GM21723 (cell line): Measurements from ENCODE around the gene RTN3.
A peak's percentile ranks its signal among the peaks of the same experiment; 100 is the strongest.
"Not testable (repeated sequence)": the region's sequence is repeated elsewhere in the genome, so short reads cannot be mapped to it uniquely, and the experiment has no call there.

Experiments
- ATAC-seq: cut with Tn5 transposase; IDR thresholded peaks from one replicate; pipeline ENCODE4 v1.9.1; 2021; ENCODE audit warnings: mild to moderate bottlenecking, moderate library complexity; ENCODE audit not compliant: unreplicated experiment

RTN3 gene, protein sequence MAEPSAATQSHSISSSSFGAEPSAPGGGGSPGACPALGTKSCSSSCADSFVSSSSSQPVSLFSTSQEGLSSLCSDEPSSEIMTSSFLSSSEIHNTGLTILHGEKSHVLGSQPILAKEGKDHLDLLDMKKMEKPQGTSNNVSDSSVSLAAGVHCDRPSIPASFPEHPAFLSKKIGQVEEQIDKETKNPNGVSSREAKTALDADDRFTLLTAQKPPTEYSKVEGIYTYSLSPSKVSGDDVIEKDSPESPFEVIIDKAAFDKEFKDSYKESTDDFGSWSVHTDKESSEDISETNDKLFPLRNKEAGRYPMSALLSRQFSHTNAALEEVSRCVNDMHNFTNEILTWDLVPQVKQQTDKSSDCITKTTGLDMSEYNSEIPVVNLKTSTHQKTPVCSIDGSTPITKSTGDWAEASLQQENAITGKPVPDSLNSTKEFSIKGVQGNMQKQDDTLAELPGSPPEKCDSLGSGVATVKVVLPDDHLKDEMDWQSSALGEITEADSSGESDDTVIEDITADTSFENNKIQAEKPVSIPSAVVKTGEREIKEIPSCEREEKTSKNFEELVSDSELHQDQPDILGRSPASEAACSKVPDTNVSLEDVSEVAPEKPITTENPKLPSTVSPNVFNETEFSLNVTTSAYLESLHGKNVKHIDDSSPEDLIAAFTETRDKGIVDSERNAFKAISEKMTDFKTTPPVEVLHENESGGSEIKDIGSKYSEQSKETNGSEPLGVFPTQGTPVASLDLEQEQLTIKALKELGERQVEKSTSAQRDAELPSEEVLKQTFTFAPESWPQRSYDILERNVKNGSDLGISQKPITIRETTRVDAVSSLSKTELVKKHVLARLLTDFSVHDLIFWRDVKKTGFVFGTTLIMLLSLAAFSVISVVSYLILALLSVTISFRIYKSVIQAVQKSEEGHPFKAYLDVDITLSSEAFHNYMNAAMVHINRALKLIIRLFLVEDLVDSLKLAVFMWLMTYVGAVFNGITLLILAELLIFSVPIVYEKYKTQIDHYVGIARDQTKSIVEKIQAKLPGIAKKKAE

GRCh38 chr11:63681321-63682065 lies at the start of gene RTN3:
Gene RTN3, plus strand, starts transcription at chr11:63681500. Its CDS starts 137 bp downstream, at chr11:63681637.
- ATAC-seq: peak; percentile 83

GRCh38 chr11:63635762-63636465 lies 45.4 kb upstream of the RTN3 start:
- ATAC-seq: no peak

- ATAC-seq: not testable (repeated sequence)
Measured at GRCh38 chr11:63638436-63638835, 42.9 kb upstream of the RTN3 start.

DNA sequence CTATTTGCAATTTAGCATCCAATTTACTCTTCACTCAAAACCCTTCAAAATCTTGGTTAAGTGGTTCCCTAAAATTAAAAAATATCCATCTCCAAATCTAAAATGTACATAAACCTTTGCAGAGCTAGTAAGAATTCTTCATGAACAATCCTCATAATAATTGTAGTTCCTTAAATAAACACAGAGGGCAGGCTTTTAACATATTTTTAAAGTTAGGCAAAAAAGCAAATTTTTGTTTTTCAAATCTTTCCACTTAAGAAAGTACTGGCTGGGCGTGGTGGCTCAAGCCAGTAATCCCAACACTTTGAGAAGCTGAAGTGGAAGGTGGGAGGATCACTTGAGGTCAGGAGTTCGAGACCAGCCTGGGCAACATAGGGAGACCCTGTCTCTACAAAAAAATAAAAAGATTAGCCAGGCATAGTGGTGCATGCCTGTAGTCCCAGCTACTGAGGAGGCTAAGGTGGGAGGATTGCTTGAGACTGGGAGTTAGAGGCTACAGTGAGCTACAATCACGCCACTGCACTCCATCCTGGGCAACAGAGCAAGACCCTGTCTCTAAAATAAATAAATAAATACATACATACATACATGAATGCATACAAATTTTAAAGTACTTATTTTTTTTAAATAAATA lies 42.0 kb upstream of the RTN3 start:
- no peak for ATAC-seq

- no peak for ATAC-seq
Measured at GRCh38 chr11:63641727-63642126, 39.6 kb upstream of the RTN3 start.

DNA sequence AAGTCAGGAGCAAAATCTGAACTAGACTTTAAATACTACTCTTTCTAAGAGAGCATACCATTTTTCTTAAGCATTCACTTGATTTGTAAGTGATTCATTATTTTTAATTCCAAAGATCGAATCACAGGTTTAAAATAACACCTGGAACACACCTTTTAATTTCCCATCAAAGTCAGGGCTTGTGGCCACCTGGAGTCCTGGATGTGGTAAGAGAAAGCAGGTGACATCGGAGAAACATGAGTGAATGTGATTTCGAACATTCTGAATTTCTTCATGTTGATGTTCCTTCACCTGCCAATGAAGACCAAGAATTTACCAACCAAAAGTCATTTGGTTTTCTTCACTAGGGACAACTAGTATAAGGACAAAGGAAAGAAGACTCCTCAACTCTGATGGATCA lies 38.1 kb upstream of the RTN3 start:
- no peak for ATAC-seq

- no peak for ATAC-seq
Measured at GRCh38 chr11:63652671-63653070, 28.6 kb upstream of the RTN3 start.

DNA sequence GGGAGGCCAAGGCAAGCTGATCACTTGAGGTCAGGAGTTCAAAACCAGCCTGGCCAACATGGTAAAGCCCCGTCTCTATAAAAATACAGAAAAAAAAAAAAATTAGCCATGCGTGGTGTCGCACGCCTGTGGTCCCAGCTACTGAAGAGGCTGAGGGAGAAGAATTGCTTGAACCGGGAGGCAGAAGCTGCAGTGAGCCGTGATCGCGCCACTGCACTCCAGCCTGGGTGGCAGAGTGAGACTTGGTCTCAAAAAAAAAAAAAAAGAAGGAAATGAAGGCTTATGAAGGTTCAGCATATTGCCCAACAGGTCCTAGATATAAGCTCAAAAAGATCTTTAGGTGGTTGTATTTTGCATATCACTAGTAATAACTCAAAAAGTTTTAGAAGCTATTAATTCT lies 20.3 kb upstream of the RTN3 start:
- ATAC-seq: no peak

DNA sequence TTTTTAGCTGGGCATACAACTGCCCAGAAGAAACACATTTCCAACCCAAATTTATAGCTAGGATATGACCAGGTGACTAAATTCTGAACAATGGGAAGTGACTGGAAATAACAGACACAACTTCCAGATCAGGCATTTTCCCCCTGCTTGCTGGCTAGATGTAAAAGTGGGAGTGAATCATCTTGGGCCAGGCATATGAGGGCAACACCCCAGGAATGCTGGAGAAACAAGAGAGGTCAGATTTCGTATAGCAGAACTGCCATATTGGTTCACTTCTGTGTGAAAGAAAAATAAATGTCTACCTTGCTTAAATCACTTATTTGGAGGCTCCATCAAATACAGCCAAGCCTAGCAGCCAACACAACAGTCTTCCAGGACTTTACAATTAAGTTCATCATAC lies 17.5 kb upstream of the RTN3 start:
- ATAC-seq: no peak

GRCh38 chr11:63666874-63667273 lies 14.4 kb upstream of the RTN3 start:
- no peak for ATAC-seq

DNA sequence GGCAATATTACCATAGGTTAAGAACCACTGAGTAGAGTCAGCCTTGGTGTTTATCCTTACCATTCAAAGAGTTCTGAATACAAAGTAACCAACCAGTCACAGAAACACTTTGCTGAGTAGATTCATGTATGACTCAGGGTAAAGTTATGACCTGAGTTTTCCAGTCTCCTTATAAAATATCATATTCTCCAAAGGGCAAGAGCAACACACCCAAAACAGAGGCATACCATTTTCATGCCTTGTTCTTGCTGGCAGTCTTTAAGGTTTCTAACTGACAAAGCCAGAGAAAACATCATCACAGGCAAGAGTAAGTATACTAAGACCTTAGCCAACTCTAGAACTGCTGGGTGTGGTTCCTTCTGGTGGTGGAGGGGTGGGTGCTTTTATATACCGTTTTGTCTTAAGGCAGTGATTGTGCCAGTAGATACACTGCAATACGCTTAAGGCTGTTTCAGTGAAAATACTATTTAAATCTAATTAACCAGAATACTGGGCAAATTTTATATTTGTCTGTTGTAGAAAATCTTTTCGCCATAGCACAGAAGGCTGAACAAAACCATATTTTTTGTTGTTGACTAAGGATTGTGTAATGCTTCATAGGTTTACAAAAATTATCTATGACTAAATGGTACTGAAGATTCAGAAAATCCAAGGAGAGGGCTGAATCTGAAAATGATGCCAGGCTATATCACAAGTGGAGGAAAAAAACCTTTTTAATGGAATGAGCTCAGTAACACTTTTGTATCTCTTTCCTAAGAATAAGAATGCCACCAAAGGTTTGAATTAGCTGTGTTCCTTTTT lies 13.1 kb upstream of the RTN3 start:
- ATAC-seq: no peak

DNA sequence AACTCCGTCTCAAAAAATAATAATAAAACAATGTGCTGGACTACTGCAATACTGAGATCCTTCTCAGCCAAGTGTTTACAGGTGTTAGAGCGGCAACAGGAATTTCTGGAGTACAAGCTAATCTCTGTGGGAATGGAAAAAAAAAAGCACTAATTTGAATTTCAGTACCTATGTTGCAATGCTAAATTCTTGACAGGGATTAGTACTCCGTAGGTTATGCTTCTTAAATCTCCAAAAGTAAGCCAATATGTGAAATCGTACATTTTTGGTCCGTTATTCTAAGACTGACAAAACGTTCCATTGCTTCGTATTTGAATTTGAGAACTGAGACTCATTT lies 11.2 kb upstream of the RTN3 start:
- no peak for ATAC-seq

GRCh38 chr11:63670433-63671321 lies 10.6 kb upstream of the RTN3 start:
- peak; percentile 46 for ATAC-seq

GRCh38 chr11:63671322-63672155 lies 9.8 kb upstream of the RTN3 start, which contains the start of gene ATL3:
Gene ATL3, minus strand, starts transcription at chr11:63671376. Its CDS starts 41 bp downstream, at chr11:63671335.
- peak; percentile 86 for ATAC-seq

- ATAC-seq: no peak
Measured at GRCh38 chr11:63672156-63672463, 9.2 kb upstream of the RTN3 start.

- no peak for ATAC-seq
Measured at GRCh38 chr11:63672936-63673539, 8.3 kb upstream of the RTN3 start.

- no peak for ATAC-seq
Measured at GRCh38 chr11:63673579-63673978, 7.7 kb upstream of the RTN3 start.
